Neural cell (in vitro differentiated cells): ENCODE data around the gene TMEM184C.

ENCODE experiments used
- EZH2 ChIP-seq: fragments of 200-600, 300-800 bp; shearing (Covaris generic), sonication (generic); IDR thresholded peaks from 2 replicates; pipeline ENCODE4 v1.6.1; 2014; ENCODE audit warnings: antibody characterized with exemption, low read length, borderline replicate concordance, mild to moderate bottlenecking; ENCODE audit not compliant: insufficient read depth, poor library complexity, severe bottlenecking
- TF ChIP-seq, protein P1 (sequence below): fragments of 450-650 bp; IDR thresholded peaks from 2 replicates; pipeline ENCODE4 v1.5.1; 2014; ENCODE audit warnings: antibody characterized with exemption, mild to moderate bottlenecking, moderate library complexity; ENCODE audit not compliant: poor library complexity, severe bottlenecking

DNA sequence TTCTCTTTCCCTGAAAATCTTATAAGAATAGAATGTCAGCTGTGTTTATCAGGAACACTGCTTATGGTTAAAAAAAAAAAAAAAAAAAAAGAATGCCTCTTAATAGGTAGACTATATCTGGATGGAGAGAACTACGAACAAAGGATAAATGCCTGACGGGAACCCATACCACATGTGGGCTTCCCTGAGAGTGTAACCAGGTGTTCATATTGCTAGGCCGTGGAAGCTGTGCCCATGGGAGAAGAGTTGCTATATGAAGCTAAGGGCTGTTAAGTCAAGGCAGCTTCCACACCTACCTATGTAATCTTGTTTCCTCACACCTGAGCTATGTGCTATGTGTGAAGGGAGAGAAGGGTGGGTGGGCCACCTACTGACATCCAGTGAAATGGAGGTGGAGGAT, 27.3 kb downstream of the TMEM184C start:
- TF ChIP-seq, protein P1, sequence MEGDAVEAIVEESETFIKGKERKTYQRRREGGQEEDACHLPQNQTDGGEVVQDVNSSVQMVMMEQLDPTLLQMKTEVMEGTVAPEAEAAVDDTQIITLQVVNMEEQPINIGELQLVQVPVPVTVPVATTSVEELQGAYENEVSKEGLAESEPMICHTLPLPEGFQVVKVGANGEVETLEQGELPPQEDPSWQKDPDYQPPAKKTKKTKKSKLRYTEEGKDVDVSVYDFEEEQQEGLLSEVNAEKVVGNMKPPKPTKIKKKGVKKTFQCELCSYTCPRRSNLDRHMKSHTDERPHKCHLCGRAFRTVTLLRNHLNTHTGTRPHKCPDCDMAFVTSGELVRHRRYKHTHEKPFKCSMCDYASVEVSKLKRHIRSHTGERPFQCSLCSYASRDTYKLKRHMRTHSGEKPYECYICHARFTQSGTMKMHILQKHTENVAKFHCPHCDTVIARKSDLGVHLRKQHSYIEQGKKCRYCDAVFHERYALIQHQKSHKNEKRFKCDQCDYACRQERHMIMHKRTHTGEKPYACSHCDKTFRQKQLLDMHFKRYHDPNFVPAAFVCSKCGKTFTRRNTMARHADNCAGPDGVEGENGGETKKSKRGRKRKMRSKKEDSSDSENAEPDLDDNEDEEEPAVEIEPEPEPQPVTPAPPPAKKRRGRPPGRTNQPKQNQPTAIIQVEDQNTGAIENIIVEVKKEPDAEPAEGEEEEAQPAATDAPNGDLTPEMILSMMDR = no peak
- TF ChIP-seq EZH2 = no peak
